Ammon's horn (tissue), 1 donor: ENCODE measurements around the gene ROMO1.
A peak's percentile ranks its signal among the peaks of the same experiment; 100 is the strongest.

Source experiments
- DNase-seq: peaks from one replicate; pipeline ENCODE4 v3.0.0-alpha.2; 2016; ENCODE audit warnings: low spot score

The ROMO1 gene

GRCh38 chr20:35699127-35699956 lies at the start of gene ROMO1, which contains the start of gene NFS1:
ROMO1 (plus strand) TSS chr20:35699405; CDS start chr20:35699633, 228 bp downstream.
NFS1 (minus strand) TSS chr20:35699352; CDS start chr20:35699288, 64 bp downstream.
- DNase-seq = peak; percentile 86

DNA sequence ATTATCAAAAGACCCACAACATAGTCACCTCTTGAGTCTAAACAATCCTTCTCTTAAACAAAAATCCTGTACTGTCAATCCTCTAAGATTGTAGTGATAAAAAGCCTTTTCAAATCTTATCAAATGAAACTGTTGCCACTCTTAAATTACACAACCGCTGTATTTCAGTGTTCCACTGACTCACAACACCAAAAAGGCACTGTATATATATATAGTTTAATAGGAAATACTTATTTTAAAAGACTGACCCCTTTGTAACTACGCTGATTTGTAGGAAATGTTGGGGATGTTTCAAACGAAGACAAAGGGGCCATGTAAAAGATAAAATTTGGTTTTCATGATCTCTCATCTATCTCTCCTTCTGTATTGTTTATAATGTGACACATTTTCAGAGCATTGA lies 48.6 kb upstream of the ROMO1 start:
- no peak for DNase-seq

DNA sequence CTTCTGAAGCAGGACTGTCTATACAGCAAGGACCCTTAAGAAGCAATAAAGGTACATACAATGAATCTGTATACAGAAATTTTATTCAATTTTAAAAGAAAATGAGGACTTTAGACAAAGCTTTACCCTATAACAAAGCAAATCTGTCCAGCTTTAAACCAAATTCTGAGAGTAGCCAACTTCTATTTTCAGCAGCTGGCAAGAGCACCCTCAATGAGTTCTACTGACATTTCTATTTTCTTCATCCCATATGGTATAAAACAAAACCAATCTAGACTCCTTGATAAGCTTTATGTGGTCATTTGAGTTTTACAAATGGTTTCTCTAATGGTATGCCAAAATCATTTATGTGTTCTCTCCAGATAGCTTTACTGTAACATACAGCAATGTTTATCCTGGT lies 47.2 kb upstream of the ROMO1 start:
- no peak for DNase-seq

DNA sequence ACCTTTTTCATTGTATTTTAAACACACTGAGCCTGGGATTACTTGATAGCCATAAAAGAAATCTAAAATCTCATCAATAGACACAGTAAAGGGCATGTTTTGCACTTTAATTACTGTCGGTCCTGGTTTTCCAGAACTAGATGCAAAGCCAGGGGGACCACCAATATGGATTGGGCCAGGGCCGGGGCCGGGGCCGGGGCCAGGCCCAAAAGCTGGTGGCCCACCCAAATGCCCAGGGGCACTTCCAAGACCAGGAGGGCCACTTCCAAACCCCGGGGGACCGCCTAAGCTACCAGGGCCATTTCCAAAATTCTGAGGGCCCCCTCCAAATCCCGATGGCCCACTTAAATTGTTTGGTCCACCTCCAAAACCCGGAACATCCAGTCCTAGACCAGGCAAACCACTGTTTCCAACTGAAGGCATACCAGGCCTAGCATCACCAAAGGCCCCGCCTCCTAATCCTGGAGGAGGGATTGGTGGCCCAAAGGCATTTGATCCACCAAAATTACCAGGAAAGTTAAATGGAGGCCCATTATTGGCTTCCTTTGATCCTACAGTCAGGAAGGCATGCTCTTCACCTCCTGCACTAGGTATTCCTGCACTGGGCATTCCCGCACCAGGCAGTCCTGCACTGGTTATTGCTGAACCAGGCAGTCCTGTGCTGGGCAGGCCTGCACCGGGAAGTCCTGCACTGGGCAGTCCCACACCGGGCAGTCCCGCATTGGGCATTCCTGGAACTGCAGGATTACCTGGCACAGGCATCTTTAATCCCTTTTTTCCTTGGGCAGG lies 46.4 kb upstream of the ROMO1 start:
- no peak for DNase-seq

DNA sequence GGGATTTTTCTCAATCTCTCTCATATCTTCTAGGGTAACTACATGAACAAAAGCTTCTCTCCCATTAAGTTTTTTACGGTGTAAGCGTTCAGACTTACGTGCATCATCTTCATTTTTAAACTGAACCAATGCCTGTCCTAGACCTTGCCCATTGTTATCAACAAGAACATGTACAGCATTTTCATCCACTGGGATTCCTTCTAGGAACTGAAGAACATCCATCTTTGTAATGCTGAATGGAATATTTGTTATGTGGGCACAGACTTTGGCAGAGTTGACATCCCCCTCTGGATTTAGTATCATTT lies 45.8 kb upstream of the ROMO1 start:
- no peak for DNase-seq

DNA sequence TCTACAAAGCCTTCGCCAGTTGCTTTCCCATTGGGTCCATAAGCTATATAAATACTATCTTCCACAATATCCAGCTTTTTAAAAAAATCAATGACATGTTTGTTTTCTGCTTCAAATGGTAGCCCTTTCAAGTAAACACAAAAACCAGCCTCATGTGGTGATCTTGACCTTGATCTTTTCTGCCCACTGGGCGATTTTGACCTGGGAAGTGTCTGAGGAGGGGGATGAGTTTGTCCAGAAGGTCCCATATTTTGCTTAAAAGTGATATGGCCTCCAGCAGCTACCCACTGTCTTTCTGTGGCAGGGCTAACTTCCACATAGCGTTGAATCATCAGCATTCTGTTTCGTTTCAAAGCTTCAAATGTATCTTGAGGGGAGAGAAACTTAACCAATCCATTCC lies 45.3 kb upstream of the ROMO1 start:
- DNase-seq = no peak

DNA sequence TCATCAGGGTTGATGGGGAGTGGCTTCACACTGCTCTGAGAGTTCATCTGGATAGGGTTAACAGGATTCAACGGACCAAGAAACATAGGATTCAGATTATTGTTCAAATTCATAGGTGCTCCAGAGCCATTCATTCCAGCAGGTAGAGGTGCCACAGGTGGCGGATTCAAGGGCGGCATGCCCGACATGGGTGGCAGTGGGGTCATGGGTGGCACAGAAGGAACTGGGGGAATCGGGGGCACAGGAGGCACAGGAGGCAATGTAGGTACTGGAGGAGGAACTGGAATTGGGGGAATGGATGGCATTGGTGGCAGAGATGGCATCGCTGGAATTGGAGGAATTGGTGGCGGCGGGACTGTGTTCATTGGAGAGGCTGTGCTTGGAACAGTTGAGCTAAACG lies 44.8 kb upstream of the ROMO1 start:
- no peak for DNase-seq

DNA sequence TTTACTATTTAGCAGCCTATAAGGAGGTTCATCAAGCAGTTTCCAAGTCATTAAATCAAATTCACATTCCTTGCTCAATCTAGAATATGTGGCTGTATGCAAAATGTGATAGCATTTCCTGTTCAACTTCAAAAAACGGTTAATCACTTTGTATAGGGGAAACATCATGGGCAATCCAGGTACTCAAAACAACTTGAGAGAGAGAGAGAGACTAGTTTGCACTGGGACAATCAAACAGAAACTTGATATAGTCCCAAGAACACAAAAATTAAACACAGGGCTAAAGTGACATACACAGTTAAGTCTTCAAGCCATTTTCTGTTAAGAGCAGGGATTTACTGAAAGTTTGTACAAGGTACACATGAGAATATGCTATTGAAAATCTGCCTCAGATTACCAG lies 41.9 kb upstream of the ROMO1 start:
- no peak for DNase-seq

DNA sequence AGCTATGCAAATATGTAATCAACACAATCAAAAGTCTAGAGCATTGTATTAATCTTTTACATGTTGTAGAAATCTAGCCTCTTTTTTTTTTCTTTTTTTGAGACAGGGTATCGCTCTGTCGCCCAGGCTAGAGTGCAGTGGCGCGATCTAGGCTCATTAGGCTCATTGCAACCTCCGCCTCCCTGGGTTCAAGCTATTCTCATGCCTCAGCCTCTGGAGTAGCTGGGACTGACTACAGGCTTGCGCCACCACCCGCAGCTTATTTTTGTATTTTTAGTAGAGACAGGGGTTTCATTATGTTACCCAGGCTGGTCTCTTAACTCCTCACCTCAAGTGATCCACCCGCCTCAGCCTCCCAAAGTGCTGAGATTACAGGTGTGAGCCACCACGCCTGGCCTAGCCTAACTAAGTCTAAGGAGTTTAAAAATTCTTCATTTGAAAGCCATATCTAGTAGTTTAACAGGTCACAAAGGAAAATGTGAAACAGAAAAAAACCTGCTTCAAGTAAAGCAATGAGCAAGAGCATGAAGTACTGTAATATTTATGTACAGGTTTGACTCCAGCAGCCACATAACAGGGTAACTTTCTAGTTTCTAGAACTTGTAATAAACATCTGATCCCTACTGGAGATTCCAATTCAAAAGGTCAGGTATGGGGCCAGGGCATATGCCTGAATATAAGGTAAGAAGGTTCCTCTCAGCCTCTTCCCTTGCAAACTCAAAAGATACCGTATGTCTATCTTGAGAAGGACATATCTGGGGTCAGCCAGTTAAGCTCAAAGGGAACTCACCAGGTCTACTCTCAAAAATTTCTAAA lies 38.9 kb upstream of the ROMO1 start:
- no peak for DNase-seq

- no peak for DNase-seq
These were observed 38.2 kb upstream of the ROMO1 start for GRCh38 chr20:35661053-35661452.

DNA sequence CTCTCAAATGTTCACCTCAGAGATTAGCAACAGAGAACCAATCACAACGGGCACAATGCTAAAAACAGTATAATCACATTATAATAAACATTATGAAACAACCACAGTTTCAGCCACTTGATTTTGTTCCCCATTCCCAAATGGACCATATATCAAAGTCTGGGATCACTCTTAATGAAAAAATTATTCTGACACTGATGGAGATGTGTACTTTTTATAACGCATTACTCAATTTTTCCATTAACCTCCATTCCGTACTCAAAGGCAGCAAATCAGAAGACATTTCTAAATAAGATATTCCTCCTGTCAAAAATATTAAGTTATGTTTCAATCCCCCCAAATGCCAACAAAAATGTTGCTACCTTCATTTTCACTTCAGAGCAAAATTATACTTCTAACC lies 37.3 kb upstream of the ROMO1 start:
- DNase-seq = no peak

GRCh38 chr20:35662551-35662950 lies 36.7 kb upstream of the ROMO1 start:
- DNase-seq = no peak

DNA sequence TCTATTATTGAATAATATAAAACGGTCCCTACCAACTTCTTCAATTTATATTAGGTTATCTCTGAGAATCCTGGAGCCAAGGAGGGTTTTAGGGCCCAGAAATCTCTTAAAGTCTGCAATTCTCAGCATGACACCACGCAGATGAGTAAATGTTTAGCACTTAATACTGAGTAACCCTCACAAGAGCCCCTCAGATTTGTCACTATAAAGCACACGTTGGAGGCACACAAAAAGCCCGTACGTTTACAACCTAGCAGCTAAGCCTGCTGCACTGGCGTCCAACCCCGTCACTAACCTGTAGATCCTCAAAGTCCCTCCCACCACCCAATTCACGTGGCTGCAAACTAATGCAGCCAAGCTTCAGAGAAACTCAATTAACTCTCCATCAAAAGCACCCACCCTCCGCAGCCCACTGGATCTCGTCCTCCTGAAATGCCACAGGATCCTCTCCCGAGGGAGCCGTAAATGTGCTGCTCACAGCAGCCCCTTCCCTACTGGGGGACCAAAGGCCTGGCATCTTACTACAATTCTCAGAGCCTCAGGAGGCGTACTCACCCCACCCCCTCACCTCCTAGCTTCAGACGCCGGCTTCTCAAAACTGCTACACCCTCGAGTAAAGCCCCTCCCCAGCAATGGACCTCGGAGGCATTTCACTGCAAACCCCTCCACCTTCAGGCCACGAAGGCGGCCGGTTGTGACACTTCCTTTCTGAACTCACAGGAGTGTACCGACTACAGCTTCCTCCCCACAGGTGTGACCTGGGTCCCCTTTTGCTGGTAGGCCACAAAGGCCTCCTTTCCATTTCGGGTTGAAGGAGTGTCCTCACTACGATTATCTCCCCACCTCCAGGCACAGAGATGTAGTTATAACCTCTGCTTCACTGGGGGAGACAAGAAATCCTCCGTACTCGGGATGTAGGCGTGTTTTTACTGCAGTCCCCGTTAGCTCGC lies 35.4 kb upstream of the ROMO1 start:
- peak; percentile 56 for DNase-seq

GRCh38 chr20:35664466-35665206 lies 34.6 kb upstream of the ROMO1 start, which contains the start of the genes CPNE1 and RBM12:
CPNE1 (minus strand) TSS chr20:35664900; CDS start chr20:35632923, 31,977 bp downstream.
RBM12 (minus strand) TSS chr20:35664900; CDS start chr20:35655322, 9,578 bp downstream.
- peak; percentile 95 for DNase-seq

- DNase-seq = no peak
These were observed 33.3 kb upstream of the ROMO1 start for GRCh38 chr20:35665949-35666288.

- DNase-seq = no peak
These were observed 30.0 kb upstream of the ROMO1 start for GRCh38 chr20:35669221-35669620.

DNA sequence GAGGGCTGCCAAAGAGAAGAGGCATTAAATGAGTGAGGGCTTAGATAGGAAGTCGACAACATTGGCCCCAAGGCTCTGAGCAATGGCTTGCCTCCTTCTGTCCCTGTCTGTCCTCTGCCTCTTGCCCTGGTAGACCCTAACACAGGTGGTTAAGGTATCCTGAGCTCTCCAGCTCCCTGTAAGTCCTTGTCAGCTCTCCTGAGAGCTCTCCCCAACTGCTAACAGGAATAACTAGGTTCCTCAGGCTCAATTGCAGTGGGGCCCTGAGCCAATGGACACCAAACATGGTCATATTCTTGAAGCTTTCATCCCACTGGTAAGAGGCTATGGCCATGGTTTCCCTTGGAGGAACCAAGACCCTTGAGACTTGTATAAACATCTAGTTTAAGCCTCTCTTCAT lies 29.5 kb upstream of the ROMO1 start:
- no peak for DNase-seq

- no peak for DNase-seq
These were observed 25.3 kb upstream of the ROMO1 start for GRCh38 chr20:35673884-35674283.

GRCh38 chr20:35674921-35675320 lies 24.3 kb upstream of the ROMO1 start:
- no peak for DNase-seq

DNA sequence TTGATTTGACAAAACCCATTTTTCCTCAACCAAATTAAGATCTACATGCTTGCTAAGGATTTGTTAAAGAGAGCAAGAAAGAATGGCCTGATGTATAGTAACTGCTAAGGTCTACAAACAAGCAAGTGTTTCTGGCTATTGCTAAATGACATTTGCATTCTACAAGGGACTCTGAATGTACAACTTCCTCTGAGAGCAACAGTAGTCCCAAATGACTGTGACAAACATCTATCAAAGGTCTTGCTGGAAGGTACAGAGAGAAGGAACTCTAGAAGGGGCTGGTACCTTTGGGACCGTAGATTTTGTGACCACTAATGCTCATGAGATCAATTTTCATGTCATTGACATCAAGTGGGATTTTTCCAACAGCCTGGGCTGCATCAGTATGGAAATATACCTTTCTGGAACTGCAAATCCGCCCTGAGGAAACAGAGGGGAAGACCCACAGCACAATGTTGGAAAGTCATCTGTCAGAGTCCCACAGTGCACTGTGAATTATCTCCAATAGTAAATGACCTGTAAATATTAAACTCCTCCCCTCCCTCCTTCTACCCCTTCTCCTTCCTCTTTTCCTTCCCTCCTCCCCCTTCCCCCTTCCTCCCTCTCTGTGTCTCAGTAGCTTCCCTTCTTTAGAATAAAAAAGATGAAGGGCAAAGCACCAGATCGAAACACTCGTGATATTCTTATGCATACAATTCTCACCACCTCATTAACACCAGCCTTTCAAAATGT lies 18.6 kb upstream of the ROMO1 start:
- no peak for DNase-seq
